SJCRH30 (cell line): ENCODE results near the gene SYCP2L. TPM values are rescaled to one million over a fixed set of nuclear protein-coding genes. Genes with fewer than 3 reads are reported as not detected.
"Not testable (repeated sequence)": the region's sequence is repeated elsewhere in the genome, so short reads cannot be mapped to it uniquely, and the experiment has no call there.

Experiments used
- DNase-seq, 2 experiments: peaks; one replicate each; pipeline ENCODE4 v3.0.0-alpha.2; 2015 to 2020
- H3K27ac ChIP-seq: fragments of 250-450 bp; sonication (Bioruptor Pico); 2 replicates; pipeline ENCODE4 v1.5.1; 2020; ENCODE audit warnings: mild to moderate bottlenecking, moderate library complexity
- H3K27me3 ChIP-seq: fragments of 250-450 bp; sonication (Bioruptor Pico); 2 replicates; pipeline ENCODE4 v1.5.1; 2020; ENCODE audit warnings: mild to moderate bottlenecking, moderate library complexity
- H3K36me3 ChIP-seq: fragments of 250-450 bp; sonication (Bioruptor Pico); 2 replicates; pipeline ENCODE4 v1.5.1; 2020; ENCODE audit warnings: mild to moderate bottlenecking, moderate library complexity
- H3K4me1 ChIP-seq: fragments of 250-450 bp; sonication (Bioruptor Pico); 2 replicates; pipeline ENCODE4 v1.5.1; 2020; ENCODE audit warnings: mild to moderate bottlenecking, moderate library complexity
- H3K4me3 ChIP-seq: fragments of 250-450 bp; sonication (Bioruptor Pico); 2 replicates; pipeline ENCODE4 v1.5.1; 2020; ENCODE audit warnings: mild to moderate bottlenecking, moderate library complexity
- H3K9me3 ChIP-seq: fragments of 250-450 bp; sonication (Bioruptor Pico); replicated peaks from 2 replicates; pipeline ENCODE4 v1.5.1; 2020; ENCODE audit warnings: mild to moderate bottlenecking, moderate library complexity
- total RNA-seq: library from RNA; depleted of rRNA; stranded (reverse); fragments of >200 nt; shearing (Covaris generic); gene quantifications from 2 replicates; pipeline ENCODE4 v1.2.3, GENCODE V29; 2014

The SYCP2L gene
- total RNA-seq, 1 experiment from 2014 or later, result 3.0 TPM

DNA sequence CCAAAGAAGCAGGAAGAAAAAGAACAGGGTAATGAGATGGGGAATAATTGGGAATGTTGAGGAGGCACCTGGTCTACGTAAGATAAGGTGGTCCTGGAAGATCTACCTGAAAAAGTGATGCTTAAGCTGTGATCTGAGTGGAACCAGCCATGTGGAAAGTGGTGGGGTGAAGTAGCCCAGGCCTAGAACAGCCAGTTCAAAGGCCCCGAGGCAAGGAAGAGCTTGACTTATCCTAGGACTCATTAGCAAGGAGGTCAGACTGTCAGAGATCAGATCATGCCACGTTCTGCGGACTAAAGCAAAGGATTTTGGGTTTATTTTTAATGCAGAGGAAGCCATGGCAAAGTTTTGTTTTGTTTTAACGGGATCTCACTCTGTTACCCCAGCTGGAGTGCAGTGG, 5.1 kb downstream of the SYCP2L start:
- DNase-seq, result no peak

GRCh38 chr6:10894958-10895357, 8.1 kb downstream of the SYCP2L start:
- Histone ChIP-seq H3K9me3 (no peaks in the 10 kb centered on the region), H3K4me1 (no peaks in the 10 kb centered on the region), H3K36me3 (no peaks in the 10 kb centered on the region), H3K27ac (no peak overlapping the region), H3K4me3 (no peak overlapping the region), H3K27me3 (no peaks in the 10 kb centered on the region)
- DNase-seq, result no peak

More for the DNA sequence above, 5.1 kb downstream of the SYCP2L start:
- Histone ChIP-seq H3K27ac (no peak overlapping the region), H3K9me3 (no peaks in the 10 kb centered on the region), H3K4me1 (no peaks in the 10 kb centered on the region), H3K27me3 (no peaks in the 10 kb centered on the region), H3K36me3 (no peaks in the 10 kb centered on the region), H3K4me3 (no peak overlapping the region)

DNA sequence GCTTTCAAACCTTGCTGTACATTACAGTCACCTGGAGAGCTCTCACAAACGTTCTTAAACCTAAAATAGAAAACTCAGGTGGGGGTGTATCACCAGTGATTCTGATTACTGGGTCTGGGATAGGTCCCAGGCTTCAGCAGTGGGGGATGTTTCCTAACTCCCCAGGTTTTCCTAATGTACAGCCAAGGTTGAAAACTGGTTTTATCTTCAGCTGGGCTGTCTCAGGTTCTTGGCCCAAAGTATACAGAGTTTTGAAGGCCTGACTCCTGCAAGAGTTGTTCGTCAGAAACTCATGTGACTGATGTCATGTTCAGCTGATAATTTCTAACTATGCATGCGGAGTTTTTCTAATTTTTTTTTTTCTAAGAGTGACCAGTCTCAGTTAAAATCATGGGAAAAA, 9.8 kb downstream of the SYCP2L start:
- Histone ChIP-seq H3K9me3 (no peaks in the 10 kb centered on the region), H3K36me3 (no peaks in the 10 kb centered on the region), H3K4me3 (no peak overlapping the region), H3K27ac (no peak overlapping the region), H3K27me3 (no peaks in the 10 kb centered on the region), H3K4me1 (no peaks in the 10 kb centered on the region)
- DNase-seq, result no peak

GRCh38 chr6:10901770-10902169, 14.9 kb downstream of the SYCP2L start:
- Histone ChIP-seq H3K4me1 (no peaks in the 10 kb centered on the region), H3K36me3 (no peaks in the 10 kb centered on the region), H3K27ac (no peak overlapping the region), H3K27me3 (no peaks in the 10 kb centered on the region), H3K9me3 (no peaks in the 10 kb centered on the region), H3K4me3 (no peak overlapping the region)
- DNase-seq, result no peak

DNA sequence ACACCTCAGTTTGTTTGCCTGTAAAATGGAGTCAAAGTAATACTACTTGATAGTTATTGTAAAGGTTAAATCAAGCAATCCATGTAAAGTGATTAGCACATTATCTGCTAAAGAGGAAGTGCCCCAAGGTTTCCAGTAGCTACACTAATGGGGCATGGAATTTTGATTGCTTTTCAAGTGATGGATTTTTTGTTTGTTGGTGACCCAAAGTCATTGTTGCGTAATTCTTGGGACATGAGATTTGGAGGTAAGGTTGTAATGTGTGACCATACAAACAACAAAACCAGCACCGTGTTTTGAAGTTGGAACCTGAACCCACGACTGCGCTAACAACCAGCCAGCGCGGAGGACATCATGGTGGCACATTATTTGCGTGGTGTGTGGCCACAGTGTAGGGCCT, 17.2 kb downstream of the SYCP2L start:
- H3K27me3 ChIP-seq, result no peaks in the 10 kb centered on the region
- no peak overlapping the region for H3K4me3 ChIP-seq
- H3K9me3 ChIP-seq, result no peaks in the 10 kb centered on the region
- no peaks in the 10 kb centered on the region for H3K36me3 ChIP-seq
- H3K27ac ChIP-seq, result no peak overlapping the region
- H3K4me1 ChIP-seq, result no peaks in the 10 kb centered on the region
- DNase-seq, result no peak

- no peaks in the 10 kb centered on the region for H3K4me1 ChIP-seq
- DNase-seq, result no peak
- H3K27ac ChIP-seq, result no peak overlapping the region
- no peaks in the 10 kb centered on the region for H3K9me3 ChIP-seq
- no peaks in the 10 kb centered on the region for H3K27me3 ChIP-seq
- no peaks in the 10 kb centered on the region for H3K36me3 ChIP-seq
- no peak overlapping the region for H3K4me3 ChIP-seq
Measured at GRCh38 chr6:10908228-10908627, 21.4 kb downstream of the SYCP2L start.

DNA sequence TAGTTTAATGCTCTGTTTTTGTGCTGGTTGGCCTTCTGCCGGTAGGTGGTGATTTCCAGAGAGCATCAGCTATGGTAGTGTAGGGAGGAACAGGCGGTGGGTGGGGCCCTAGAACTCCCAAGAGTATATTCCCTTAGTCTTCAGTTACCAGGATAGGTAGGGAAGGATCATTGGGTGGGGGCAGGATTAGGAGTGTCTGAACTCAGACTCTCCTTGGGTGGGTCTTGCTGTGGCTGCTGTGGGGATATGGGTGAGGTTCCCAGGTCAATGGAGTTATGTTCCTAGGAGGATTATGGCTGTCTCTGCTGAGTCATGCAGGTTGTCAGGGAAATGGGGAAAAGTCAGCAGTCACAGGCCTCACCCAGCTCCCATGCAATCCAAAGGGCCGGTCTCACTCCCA, 32.7 kb downstream of the SYCP2L start:
- not testable (repeated sequence) for H3K4me1 ChIP-seq, H3K27ac ChIP-seq, H3K9me3 ChIP-seq, H3K36me3 ChIP-seq, H3K27me3 ChIP-seq, DNase-seq, H3K4me3 ChIP-seq

DNA sequence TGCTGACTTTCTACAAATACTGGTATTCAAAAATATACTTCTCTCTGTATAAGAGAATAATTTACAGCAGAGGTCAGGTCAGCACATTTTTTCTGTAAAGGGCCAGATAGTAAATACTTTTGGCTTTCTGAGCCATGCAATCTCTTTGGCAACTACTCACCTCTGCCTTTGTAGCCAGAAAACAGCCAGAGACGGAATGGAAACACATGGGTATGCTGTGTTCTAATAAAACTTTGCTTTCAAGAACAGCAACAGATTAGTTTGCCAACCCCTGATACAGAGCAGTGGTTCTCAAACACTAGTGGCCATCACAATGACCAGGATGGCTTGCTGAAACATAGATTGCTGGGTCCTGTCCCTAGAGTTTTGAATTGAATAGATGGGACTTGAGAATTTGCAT, 46.3 kb downstream of the SYCP2L start:
- DNase-seq, result no peak
- no peak overlapping the region for H3K27ac ChIP-seq

GRCh38 chr6:10939840-10940239, 53.0 kb downstream of the SYCP2L start:
- Histone ChIP-seq H3K36me3 (no peaks in the 10 kb centered on the region), H3K27ac (no peak overlapping the region), H3K4me3 (no peak overlapping the region), H3K4me1 (no peaks in the 10 kb centered on the region), H3K27me3 (no peaks in the 10 kb centered on the region), H3K9me3 (no peaks in the 10 kb centered on the region)
- DNase-seq, result no peak

More for the DNA sequence above, 46.3 kb downstream of the SYCP2L start:
- Histone ChIP-seq H3K36me3 (no peaks in the 10 kb centered on the region), H3K4me3 (no peak overlapping the region), H3K27me3 (no peaks in the 10 kb centered on the region), H3K9me3 (no peaks in the 10 kb centered on the region), H3K4me1 (no peaks in the 10 kb centered on the region)

DNA sequence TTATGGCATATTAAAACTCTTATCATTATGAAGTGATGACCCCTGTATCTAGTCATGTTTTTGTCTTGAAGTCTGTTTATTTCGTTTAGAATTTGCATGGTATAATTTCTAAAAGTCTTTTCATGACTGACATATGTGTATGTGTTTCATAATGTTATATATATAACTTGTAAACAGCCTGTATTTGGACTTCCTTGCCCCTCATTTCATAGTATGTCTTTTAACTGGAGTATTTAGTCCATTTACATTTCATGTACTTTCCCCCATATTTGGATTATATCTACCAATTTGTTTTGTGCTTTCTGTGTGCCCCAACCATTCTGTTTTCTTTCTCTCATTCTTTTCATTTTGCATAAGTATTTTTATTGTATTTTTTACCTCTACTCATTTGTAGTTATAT, 59.0 kb downstream of the SYCP2L start:
- H3K27me3 ChIP-seq, result no peaks in the 10 kb centered on the region
- no peaks in the 10 kb centered on the region for H3K9me3 ChIP-seq
- no peaks in the 10 kb centered on the region for H3K4me1 ChIP-seq
- no peak overlapping the region for H3K27ac ChIP-seq
- DNase-seq, result no peak
- no peak overlapping the region for H3K4me3 ChIP-seq
- H3K36me3 ChIP-seq, result no peaks in the 10 kb centered on the region

DNA sequence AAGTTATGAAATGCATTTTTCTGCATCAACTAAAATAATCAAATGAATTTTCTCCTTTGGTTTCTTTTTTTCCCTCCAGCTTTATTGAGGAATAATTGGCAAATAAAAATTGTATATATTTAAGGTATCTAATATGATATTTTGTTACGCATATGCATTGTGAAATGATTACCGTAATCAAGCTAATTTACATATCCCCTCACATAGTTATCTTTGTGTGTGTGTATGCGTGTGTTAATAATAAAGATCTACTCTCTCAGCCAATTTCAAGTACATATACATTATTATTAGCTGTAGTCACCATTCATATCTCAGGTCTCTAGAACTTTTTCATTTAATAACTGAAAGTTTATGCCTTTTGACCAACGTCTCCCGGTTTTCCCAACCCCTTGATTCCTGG, 61.1 kb downstream of the SYCP2L start:
- Histone ChIP-seq H3K27me3 (no peaks in the 10 kb centered on the region), H3K4me1 (no peaks in the 10 kb centered on the region)

DNA sequence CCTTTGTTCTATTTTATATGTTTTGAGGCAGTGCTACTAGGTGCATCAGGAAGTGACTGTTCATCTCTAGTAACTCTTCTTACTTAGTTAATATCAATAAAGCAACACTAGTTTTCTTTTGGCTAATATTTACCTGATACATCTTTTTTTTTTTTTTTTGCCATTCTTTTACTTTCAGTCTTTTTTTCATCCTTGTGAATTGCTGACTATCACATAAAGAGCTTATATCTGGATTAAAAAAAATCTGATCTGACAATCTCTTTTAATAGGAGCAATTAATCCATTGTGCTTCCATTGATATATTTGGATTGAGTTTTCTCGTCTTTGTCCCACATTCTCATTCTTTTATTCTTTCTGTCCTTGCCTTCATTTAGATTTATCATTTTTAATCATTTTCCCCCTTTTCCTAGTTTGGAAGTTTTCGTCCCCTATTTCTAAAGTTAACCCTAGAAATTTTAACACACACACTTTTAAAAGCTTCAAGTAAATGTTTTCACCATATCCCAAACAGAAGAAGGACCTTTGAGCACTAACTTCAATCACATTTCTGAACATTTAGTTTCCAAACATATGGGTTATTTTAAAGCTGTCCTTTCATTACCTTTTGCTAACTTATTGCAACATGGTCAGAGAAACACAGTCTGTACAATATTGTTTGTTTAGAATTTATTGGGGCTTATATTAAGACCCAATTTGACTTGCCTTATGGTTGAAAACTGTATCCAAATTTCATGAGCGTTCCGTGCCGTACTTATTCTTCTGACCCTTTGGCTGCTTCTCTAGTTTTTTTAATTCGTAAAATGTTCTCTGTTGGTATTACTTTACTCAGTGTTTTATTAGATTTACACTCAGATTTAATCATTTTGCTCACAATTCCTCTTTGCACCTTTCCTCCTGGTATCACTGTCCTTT, 63.0 kb downstream of the SYCP2L start:
- H3K4me1 ChIP-seq, result no peaks in the 10 kb centered on the region
- H3K36me3 ChIP-seq, result no peaks in the 10 kb centered on the region
- H3K9me3 ChIP-seq, result no peaks in the 10 kb centered on the region
- H3K27ac ChIP-seq, result no peak overlapping the region
- H3K4me3 ChIP-seq, result no peak overlapping the region
- H3K27me3 ChIP-seq, result no peaks in the 10 kb centered on the region
- DNase-seq, result no peak

More for the DNA sequence above, 61.1 kb downstream of the SYCP2L start:
- no peak for DNase-seq
- no peaks in the 10 kb centered on the region for H3K36me3 ChIP-seq
- H3K4me3 ChIP-seq, result no peak overlapping the region
- no peak overlapping the region for H3K27ac ChIP-seq
- no peaks in the 10 kb centered on the region for H3K9me3 ChIP-seq

GRCh38 chr6:10951675-10952282, 64.9 kb downstream of the SYCP2L start:
- DNase-seq, result peak in 1 of 2 experiments; percentile 22
- no peaks in the 10 kb centered on the region for H3K4me1 ChIP-seq
- H3K9me3 ChIP-seq, result no peaks in the 10 kb centered on the region
- no peaks in the 10 kb centered on the region for H3K36me3 ChIP-seq
- H3K27me3 ChIP-seq, result no peaks in the 10 kb centered on the region
- H3K27ac ChIP-seq, result no peak overlapping the region
- H3K4me3 ChIP-seq, result no peak overlapping the region

GRCh38 chr6:10954590-10955010, 67.7 kb downstream of the SYCP2L start:
- Histone ChIP-seq H3K36me3 (no peaks in the 10 kb centered on the region), H3K4me3 (no peak overlapping the region), H3K27ac (no peak overlapping the region), H3K4me1 (no peaks in the 10 kb centered on the region), H3K27me3 (no peaks in the 10 kb centered on the region), H3K9me3 (no peaks in the 10 kb centered on the region)
- DNase-seq, result peak; percentile 46 to 66

DNA sequence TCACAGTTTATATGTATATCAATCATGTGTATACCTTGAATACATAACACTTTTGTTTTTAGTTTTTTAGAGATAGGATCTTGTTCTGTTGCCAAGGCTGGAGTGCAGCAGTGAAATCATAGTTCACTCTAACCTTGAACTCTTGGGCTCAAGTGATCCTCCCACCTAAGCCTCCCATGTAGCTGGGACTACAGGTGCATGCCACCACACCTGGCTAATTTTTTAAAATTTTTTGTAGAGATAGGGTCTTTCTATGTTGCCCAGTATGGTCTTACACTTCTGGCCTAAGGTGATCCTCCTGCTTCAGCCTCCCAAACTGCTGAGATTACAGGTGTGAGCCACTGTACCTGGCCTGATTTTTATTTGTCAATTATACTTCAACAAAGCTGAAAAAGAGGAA, 69.9 kb downstream of the SYCP2L start:
- no peaks in the 10 kb centered on the region for H3K4me1 ChIP-seq
- H3K36me3 ChIP-seq, result no peaks in the 10 kb centered on the region
- H3K27me3 ChIP-seq, result no peaks in the 10 kb centered on the region
- H3K9me3 ChIP-seq, result no peaks in the 10 kb centered on the region
- DNase-seq, result no peak
- H3K4me3 ChIP-seq, result no peak overlapping the region
- H3K27ac ChIP-seq, result no peak overlapping the region
